Endometrium (tissue), 2 donors: Measurements from ENCODE around the gene EIF4B.

Experiments used
- FAIRE-seq: peaks from 2 replicates; lab custom pipeline; 2012; peaks lifted over from hg19 to GRCh38; lab: Jason Lieb, UNC
- donor health status: control.
- donor health status: control.

Gene EIF4B

GRCh38 chr12:53059434-53060063, 53.3 kb downstream of the EIF4B start:
- FAIRE-seq, result no peak

DNA sequence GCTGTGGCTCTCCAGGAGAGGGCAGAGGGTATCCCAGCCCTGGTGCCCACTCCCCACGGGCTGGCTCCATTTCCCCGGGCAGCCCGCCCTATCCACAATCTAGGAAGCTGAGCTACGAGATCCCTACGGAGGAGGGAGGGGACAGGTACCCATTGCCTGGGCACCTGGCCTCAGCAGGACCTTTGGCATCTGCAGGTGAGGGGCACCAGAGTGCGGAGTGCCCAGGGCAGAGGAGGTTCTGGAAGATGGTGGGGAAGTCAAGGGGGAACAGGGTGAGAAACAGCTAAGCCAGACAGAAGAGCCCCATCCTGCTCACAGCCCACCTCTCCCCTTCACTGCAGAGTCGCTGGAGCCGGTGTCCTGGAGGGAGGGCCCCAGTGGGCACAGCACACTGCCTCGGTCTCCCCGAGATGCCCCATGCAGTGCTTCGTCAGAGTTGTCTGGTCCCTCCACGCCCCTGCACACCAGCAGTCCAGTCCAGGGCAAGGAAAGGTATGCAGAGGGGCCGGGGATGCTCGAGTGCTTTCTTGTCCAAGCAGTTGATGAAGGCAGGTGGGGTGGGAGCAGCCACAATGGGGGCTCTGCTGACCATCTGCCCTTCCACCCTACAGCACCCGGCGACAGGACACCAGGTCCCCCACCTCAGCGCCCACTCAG, 53.9 kb downstream of the EIF4B start:
- no peak for FAIRE-seq

GRCh38 chr12:53060721-53061276, 54.5 kb downstream of the EIF4B start:
- FAIRE-seq, result no peak

DNA sequence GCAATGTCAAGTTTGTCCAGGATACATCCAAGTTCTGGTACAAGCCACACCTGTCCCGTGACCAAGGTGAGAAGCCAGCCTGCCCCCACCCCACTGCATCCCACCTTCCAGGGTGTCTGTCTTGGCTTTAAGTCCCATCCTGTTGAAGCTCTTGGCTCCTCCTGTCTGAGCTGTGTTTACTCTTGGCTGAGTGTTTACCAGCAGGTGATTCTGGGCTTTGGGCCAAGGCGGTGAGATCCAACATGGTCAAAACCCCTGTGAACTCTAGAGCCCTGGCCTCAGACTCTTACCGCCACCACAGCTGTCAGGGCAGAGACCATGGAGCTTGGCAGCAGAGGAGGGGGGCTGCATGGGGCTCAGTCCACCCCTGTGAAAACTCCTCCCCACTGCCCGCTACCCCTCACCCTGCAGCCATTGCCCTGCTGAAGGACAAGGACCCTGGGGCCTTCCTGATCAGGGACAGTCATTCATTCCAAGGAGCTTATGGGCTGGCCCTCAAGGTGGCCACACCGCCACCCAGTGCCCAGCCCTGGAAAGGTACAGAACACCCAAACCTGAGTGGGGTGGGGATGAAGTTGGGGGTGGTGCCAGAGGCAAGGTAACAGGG, 55.3 kb downstream of the EIF4B start:
- FAIRE-seq, result no peak

DNA sequence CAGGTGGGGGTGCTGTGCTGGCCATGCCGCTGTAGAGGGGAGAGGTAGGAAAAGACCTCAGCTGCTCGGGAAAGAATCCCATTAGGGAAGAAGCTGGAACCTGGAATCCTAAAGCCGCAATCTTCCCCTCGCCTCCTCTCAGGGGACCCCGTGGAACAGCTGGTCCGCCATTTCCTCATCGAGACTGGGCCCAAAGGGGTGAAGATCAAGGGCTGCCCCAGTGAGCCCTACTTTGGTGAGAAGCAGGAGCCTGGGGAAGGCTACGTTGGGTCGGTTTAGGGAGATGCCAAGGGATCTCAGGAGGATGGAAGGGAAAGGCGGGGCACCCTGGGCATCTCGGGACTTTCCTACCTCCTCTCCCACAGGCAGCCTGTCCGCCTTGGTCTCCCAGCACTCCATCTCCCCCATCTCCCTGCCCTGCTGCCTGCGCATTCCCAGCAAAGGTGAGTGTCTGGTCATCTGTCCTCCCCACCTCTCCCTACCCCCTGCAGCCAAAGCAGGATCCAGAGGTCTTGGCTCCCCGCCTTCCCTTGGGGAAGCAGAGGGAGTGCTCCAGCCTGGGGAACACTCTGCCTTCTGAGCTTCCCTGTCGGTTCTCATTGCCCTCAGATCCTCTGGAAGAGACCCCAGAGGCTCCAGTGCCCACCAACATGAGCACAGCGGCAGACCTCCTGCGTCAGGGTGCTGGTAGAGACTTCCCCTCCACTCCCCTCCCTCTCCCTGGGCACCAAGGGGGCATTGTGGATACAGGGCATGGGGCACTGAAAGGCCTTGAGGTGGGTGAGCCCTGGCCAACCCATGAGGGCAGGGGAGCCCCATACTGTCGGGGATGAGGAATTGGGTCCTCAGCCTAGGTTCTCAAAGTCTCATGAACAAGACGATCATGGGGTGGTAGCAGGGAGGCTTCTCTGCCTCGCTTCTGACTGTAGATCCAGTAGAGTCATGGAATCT, 56.0 kb downstream of the EIF4B start:
- no peak for FAIRE-seq

GRCh38 chr12:53062977-53063707, 56.9 kb downstream of the EIF4B start:
- FAIRE-seq, result no peak

GRCh38 chr12:53063708-53064612, 57.7 kb downstream of the EIF4B start:
- FAIRE-seq, result no peak

DNA sequence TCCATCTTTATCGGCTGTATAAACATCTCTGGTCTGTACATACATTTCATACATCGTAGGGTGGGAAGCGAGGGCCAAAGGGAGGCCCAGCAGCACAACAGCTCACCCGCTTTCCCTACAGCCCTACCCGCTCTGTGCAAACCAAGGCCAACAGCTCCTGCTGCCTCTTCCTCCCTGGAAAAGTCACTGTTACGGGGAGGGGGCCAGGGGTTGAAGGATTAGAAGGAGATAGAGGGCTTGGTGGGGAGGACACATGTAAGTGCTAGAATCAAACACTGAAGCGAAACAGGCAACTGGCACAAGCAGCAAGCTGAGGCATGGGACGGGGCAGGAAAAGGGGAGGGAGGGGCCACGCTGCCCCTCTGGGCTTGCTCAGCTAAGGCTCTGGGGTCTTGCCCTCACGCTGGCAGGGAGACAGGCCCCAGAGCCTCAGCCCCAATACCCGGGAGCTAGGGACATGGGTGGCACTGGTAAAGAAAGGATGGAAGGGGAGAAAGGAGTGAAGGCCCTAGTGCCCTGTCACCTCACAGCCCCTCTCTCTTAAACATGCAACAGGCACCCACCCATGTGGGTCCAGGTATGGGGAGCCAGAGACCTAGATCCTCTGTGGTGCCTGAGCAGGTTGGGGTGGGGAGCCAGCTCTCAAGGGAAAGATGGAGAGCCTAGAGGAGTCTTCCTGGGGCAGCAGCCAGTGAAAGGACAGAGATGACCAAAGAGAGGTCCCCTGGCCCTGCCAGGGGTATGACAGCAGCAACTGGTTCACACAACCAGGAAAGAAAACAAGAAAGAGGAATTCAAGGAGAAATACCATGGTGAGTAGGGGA, 58.6 kb downstream of the EIF4B start:
- FAIRE-seq, result no peak

DNA sequence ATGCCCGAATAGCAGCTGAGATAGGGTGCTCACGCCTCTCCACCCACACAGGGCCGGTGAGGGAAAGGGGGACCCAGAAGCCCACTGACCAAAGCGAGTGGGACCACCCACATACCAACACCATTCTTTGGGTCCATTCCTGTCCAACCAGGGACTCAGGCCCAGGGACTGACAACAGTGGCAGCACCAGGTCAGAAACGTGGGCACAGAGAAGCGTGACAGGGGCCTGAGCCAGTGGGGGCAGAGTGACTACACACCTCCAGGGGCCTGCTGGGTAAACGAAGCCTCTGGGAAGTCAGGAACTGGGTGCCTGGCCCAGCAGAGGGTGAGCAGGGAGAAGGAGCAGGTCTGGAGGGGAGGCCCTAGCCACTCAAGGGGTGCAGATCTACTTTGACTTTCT, 59.2 kb downstream of the EIF4B start:
- FAIRE-seq, result no peak

- FAIRE-seq, result no peak
Observed at GRCh38 chr12:53065975-53066931, 60.0 kb downstream of the EIF4B start.

DNA sequence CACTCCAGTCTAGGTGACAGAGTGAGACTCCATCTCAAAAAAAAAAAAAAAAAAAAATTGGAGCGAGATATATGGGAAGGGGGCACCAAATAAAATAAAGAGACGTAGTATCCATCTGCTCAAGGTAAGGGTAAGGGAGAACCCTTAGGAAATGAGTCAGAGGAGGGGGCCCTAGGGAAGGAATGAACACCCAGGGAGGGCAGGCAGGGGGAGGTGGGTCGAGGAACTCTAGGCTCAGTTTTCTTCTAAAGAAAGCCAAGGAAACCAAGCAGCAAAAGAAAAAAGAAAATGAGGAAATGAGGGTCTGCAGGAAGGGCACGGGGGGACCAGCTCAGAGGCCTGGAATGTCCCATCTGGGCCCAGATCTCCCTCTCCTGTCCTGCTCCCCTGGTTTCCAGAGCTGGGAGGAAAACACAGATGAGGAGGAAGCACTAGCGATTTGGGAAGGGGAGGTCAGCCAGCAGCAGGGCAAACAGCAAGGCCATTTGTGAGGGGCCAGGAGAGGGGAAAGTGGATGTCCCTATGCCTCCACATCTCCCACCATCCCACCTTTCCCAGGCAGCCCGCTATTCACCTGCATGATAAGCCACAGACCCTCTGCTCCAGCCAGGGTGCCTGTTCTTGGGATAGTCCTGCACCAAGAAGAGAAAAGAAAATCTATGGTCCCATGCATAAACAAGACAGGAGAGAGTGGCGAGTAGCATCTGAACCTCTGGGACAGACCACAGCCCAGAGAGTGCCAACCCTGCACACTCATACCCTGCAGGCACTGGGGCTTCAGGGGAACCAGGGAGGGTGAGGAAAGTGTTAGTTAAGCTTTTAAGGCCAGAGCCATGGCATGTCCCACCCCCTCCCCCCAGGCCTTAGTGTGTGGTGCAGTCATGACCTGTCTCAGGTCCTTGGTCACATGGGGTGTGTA, 61.1 kb downstream of the EIF4B start:
- FAIRE-seq, result no peak

DNA sequence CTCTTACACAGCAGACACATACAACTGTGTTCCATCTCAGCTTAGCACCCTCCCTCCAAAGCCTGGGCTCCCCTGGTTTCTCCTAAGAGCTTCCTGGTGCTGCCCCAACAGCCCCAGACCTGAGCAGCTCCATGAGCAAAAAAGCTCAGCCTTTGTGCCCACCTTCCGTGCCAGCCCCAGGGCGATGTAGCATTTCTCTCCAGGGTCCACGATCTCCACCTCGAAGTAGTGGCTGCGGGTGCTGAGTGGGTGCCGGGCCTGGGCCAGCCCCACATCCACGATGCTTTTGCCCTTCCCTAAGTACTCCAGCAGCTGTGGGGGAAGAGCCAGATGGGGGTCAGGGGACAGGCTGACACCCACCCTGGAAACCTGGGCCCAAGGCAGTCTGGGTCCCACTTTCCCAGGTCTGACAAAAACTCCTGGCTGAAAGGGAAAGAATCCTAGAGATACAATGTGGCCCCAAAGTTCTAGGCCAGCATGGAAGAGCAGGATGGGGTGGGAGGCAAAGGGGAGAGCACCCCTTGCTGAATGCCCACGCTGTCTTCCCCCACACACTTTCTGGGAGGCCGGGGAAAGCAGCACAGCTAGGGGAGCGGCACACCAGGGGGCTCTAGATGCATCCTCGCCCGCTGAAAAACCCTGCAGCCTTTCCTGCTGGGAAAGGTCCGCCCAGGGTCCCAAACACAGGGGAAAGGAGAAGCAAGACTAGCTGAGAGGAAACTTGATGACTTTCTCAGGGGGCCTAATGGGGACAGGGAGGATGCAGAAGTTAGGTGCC, 61.9 kb downstream of the EIF4B start:
- no peak for FAIRE-seq

GRCh38 chr12:53068811-53069585, 62.7 kb downstream of the EIF4B start:
- no peak for FAIRE-seq

GRCh38 chr12:53069621-53070410, 63.6 kb downstream of the EIF4B start:
- no peak for FAIRE-seq
